Left ventricle myocardium superior (tissue), 1 donor: ENCODE measurements around the gene CD300LF. TPM values are rescaled to one million over a fixed set of nuclear protein-coding genes. Genes with fewer than 3 reads are reported as not detected.

Experiments used
- ATAC-seq: fragments of 200-7000 bp; cut with Tn5 transposase; one replicate; pipeline ENCODE4 v1.9.1; 2020; ENCODE audit warnings: mild to moderate bottlenecking, moderate library complexity
- DNase-seq: peaks from one replicate; pipeline ENCODE4 v3.0.0-alpha.2; 2020
- intact Hi-C: fragments of 100-400 bp; cut with micrococcal nuclease; formaldehyde crosslinking; loops from one replicate; pipeline ENCODE4 v1.11.0; 2022
- total RNA-seq: library from RNA; stranded (reverse); fragmentation: NEBNext Ultra II Directional; extraction: Animal tissue kit (Norgen Biotek cat#: 25700); gene quantifications from one replicate; pipeline ENCODE4 v1.2.1, GENCODE V29; 2021
- donor health status: DM: no; HTN: yes; CAD: no; lungs with severe emphysema.

The CD300LF gene
- total RNA-seq, 1 donor from 2014 or later = not detected

GRCh38 chr17:74748279-74748528, 35.5 kb upstream of the CD300LF start:
- DNase-seq = no peak
- intact Hi-C loops = no loop called here
- ATAC-seq = no peak

DNA sequence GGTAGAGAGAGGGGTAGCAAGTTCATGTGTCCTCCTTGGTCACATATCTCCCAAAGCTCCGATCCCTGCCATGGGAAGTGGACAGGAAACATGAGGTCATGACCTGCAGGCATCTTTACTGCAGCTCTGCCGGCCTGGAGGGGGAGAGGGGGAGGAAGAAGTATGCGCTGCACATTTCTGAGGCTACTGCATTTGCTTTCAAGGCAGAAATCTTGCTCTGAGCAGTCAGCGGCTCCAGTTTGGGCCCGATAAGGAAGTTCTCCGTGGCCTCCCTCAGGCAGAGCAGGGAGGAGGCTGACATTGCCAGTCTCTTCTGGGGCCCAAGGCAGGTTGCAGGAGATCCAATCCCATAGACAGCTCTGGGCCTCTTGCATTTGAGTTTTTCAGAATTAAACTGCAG, 34.2 kb upstream of the CD300LF start:
- intact Hi-C loops = no loop called here
- peak; percentile 34 for DNase-seq
- ATAC-seq = no peak

DNA sequence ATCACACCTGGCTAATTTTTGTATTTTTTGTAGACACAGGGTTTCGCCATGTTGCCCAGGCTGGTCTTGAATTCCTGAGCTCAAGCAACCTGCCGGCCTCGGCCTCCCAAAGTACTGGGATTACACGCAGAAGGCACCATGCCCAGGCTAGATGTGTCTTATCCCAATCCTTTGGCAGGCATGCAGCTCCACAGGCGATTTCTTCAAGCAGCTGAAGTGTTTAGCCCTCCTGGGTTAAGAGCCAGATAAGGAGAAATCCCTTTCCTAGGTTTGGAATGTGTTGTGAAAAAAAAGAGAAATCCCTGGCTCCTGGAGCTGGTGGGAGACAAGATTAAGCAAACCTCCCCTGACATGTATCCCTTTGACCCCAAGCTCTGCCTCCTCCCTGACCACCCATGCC, 33.7 kb upstream of the CD300LF start:
- intact Hi-C loops = no loop called here
- DNase-seq = peak; percentile 23
- ATAC-seq = no peak

DNA sequence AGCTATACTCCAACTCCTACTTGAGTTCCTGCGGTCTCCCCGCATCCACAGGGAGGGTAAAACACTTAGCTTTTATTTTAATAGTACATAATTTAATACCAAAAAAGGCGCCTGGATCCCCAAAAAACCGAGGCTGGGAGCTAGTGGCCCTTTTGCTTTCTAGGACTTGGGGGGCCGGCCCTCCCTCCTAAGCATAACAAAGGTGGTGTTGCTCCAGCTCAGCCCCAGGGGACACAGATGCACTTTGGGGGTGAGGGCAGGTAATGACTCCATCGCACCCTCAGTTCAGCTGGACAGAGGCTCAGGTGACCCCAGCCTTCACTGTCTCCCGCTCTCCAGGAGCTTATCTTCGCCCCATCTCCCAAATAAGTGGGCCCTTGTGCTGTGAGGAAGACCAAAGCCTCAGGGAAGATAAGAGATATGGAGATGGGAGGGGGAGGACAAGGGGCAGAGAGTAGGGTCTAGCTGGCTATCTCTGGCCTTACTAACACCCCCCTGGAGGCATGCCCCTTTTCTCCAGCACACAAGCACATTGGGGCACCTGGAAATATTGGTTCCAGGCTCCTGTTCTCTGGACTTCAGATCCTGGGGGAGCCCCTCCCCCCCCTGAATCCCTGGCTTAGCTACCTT, 32.9 kb upstream of the CD300LF start:
- no peak for ATAC-seq
- intact Hi-C loops = no loop called here
- no peak for DNase-seq

GRCh38 chr17:74744714-74745547, 32.2 kb upstream of the CD300LF start:
- peak; percentile 92 for DNase-seq
- intact Hi-C loops = no loop called here
- peak; percentile 36 for ATAC-seq

- DNase-seq = peak; percentile 14
- intact Hi-C loops = no loop called here
- no peak for ATAC-seq
Measured at GRCh38 chr17:74744349-74744713, 31.6 kb upstream of the CD300LF start.

DNA sequence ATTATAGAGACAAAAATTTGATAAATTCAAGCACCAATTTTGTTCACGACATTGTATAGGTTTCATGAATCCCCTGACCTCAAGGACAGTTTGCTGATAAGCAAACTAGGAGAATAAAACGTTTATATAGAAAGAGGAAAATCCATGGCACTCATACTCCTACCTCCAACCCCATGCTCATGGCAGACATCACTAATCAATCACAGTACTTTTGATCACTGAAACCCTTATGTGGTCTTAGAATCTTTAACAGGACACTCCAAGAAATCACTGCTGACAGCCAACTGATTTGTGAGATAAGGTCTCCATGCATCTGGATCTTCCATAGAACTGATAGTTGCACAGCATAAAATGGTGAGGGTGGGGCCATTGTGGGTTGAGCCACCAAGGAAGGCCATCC, 31.0 kb upstream of the CD300LF start:
- intact Hi-C loops = no loop called here
- no peak for ATAC-seq
- DNase-seq = no peak

DNA sequence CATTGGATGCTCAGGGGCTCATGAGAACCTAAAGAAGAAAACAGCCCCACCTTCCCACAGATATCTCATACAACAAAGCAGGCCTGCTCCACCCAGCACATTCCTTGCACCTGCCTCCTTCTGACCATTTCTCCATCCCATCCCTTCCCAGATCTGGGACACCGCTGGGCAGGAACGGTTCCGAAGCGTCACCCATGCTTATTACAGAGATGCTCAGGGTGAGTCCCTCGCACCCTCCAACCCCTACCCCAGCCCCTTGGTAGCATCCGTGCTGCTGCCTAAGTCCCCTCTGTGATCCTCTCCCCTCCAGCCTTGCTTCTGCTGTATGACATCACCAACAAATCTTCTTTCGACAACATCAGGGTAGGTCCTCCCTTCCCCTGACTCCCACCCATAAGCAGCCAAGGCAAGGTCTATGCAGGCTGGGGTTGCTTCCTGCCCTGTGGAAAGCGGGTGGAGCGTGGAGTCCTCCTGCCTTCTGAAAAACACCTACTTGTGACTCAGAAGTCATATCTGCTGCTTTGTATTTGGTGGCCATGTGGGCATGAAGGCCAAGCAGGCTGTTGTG, 30.3 kb upstream of the CD300LF start:
- intact Hi-C loops = no loop called here
- ATAC-seq (no peak), DNase-seq (no peak)

GRCh38 chr17:74742153-74742515, 29.4 kb upstream of the CD300LF start:
- intact Hi-C loops = no loop called here
- ATAC-seq (no peak), DNase-seq (no peak)

- ATAC-seq (no peak), DNase-seq (no peak)
- intact Hi-C loops = no loop called here
Measured at GRCh38 chr17:74740641-74741387, 28.1 kb upstream of the CD300LF start.

- DNase-seq = no peak
- intact Hi-C loops = no loop called here
Measured at GRCh38 chr17:74740173-74740572, 27.4 kb upstream of the CD300LF start.

DNA sequence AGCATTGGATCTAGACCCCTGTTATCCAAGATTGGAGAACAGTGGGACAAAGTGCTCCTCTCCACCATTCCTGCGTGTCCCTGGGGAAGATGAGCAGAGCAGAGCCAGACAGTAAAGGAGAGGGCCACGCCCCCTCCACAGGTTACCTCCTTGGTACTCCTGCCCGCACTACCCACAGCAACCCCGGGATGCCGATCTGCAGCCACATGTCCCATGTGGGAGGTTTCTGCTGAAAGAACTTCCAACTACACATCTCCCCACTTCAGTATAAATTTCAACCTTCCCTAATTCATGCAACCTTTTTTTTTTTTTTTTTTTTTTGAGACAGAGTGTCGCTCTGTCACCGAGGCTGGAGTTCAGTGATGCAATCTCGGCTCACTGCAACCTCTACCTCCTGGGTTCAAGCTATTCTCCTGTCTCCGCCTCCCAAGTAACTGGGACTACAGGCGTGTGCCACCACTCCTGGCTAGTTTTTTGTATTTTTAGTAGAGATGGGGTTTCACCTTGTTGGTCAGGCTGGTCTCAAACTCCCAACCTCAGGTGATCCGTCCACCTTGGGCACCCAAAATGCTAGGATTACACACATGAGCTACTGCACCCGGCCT, 26.6 kb upstream of the CD300LF start:
- no peak for DNase-seq
- intact Hi-C loops = no loop called here
- ATAC-seq = no peak

More at GRCh38 chr17:74740173-74740572, 27.4 kb upstream of the CD300LF start:
- no peak for ATAC-seq

DNA sequence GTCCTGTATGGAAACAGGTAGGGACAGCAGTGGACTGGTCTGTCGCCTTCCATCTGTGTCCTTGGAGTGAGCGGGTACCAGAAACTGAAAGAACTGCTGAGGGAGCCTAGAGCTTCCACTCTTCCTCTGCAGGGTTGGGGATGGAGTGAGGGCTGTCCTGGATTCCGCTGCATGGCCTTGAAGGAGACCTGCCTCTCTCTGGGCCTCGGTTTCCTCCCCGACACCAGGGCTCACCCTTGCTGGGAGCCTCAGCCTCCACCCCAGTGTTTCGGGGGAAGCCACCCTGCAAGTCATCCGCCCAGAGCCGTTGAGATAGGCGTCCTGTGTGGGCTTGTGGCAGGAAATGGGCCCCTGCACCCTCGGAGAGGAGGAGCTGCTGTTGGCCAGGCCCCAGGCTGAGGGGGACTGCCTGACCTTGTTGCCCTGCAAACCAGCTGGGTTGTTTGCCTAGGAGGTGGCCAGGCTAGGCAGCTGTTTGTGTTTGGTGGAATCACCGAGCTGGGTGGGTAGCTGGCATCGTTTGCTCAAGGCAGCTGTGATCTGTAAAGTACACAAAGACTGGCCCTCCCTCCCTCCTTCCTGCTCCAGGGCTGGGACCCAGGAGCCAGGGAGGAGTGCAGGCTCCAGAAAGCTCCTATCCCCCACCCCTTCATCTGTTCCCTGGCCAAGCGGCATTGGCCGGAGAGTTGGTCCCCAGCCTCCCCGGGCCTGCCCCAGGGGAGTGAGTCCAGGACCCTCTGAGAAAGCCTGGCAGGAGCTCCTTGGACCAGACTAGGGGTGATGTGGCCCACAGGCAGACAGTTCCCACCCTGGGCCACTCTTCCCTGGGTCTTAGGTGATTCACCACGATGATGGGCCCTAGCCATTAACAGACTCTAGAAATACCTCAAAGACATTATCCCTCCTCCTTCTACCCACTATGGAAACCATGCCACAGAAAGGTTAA, 25.6 kb upstream of the CD300LF start:
- ATAC-seq = peak; percentile 40
- intact Hi-C loops = no loop called here
- DNase-seq = peak; percentile 62

- ATAC-seq (peak; percentile 18), DNase-seq (no peak)
Measured at GRCh38 chr17:74737299-74738050, 24.8 kb upstream of the CD300LF start.

GRCh38 chr17:74736513-74737298, 24.0 kb upstream of the CD300LF start, which contains the start of gene RAB37:
Gene RAB37, plus strand, starts transcription at chr17:74737256. Its CDS starts 17 bp downstream, at chr17:74737273.
- DNase-seq (peak; percentile 77), ATAC-seq (peak; percentile 75)
- intact Hi-C loops = no loop called here

More at GRCh38 chr17:74737299-74738050, 24.8 kb upstream of the CD300LF start:
- intact Hi-C loops = no loop called here

GRCh38 chr17:74734256-74734655, 21.5 kb upstream of the CD300LF start:
- no peak for ATAC-seq
- DNase-seq = no peak
- intact Hi-C loops = no loop called here
